PC-3 (cell line): ENCODE data around the gene SSC4D. TPM values are rescaled to one million over a fixed set of nuclear protein-coding genes. Genes with fewer than 3 reads are reported as not detected.

ENCODE experiments used
- ATAC-seq: fragments of 200-7000 bp; cut with Tn5 transposase; 2 replicates; pipeline ENCODE4 v1.9.1; 2020; ENCODE audit warnings: mild to moderate bottlenecking, moderate library complexity
- BruUV-seq: library from RNA; stranded (reverse); fragments of 400-500 nt; replicated peaks from 2 replicates; lab custom pipeline; 2021; lab: Mats Ljungman, UMichigan
- CTCF ChIA-PET: fragments of 300-600 bp; sonication (Branson Sonifier 250); formaldehyde crosslinking; loops from one replicate; lab custom pipeline; 2022; ENCODE audit warnings: antibody characterized with exemption; lab: Charles Lee
- POLR2A ChIA-PET: fragments of 300-600 bp; sonication (Branson Sonifier 250); formaldehyde crosslinking; loops from one replicate; lab custom pipeline; 2022; ENCODE audit warnings: antibody characterized with exemption; ENCODE audit not compliant: unreplicated experiment; lab: Charles Lee
- DNase-seq: peaks from one replicate; pipeline ENCODE4 v3.0.0-alpha.2; 2015
- H2AFZ ChIP-seq: fragments of 300-600 bp; sonication (generic); 2 replicates; pipeline ENCODE4 v1.6.0; 2016; ENCODE audit warnings: antibody characterized with exemption, low read length
- H3F3A ChIP-seq: fragments of 300-600 bp; sonication (generic); one replicate; pipeline ENCODE4 v1.6.0; 2017; ENCODE audit warnings: antibody characterized with exemption, low read length, control low read depth, mild to moderate bottlenecking; ENCODE audit not compliant: unreplicated experiment
- H3K27ac ChIP-seq: fragments of 300-600 bp; sonication (generic); 2 replicates; pipeline ENCODE4 v1.5.1; 2016; ENCODE audit warnings: mild to moderate bottlenecking, low read length
- H3K27me3 ChIP-seq: fragments of 300-600 bp; sonication (generic); 2 replicates; pipeline ENCODE4 v1.6.1; 2016; ENCODE audit warnings: low read length, mixed read lengths
- H3K36me3 ChIP-seq: fragments of 300-600 bp; sonication (generic); 2 replicates; pipeline ENCODE4 v1.6.1; 2016; ENCODE audit warnings: low read depth, mixed run types, low read length, mixed read lengths
- H3K4me1 ChIP-seq: fragments of 300-600 bp; sonication (generic); 2 replicates; pipeline ENCODE4 v1.5.1; 2016; ENCODE audit warnings: low read length; ENCODE audit not compliant: insufficient read depth
- H3K4me2 ChIP-seq: fragments of 300-600 bp; sonication (generic); 2 replicates; pipeline ENCODE4 v1.6.0; 2016; ENCODE audit warnings: low read length
- H3K4me3 ChIP-seq: fragments of 300-600 bp; sonication (generic); 2 replicates; pipeline ENCODE4 v1.5.1; 2016; ENCODE audit warnings: mild to moderate bottlenecking, low read length, mixed read lengths
- H3K79me2 ChIP-seq: fragments of 300-600 bp; sonication (generic); 2 replicates; pipeline ENCODE4 v1.6.1; 2017; ENCODE audit warnings: low read length, mixed read lengths
- H3K9ac ChIP-seq: fragments of 300-600 bp; sonication (generic); 2 replicates; pipeline ENCODE4 v1.6.0; 2016; ENCODE audit warnings: mild to moderate bottlenecking, low read length
- H3K9me2 ChIP-seq: fragments of 300-600 bp; sonication (generic); replicated peaks from 2 replicates; pipeline ENCODE4 v1.6.1; 2016; ENCODE audit warnings: mixed run types, low read length, mixed read lengths
- H3K9me3 ChIP-seq: fragments of 300-600 bp; sonication (generic); 2 replicates; pipeline ENCODE4 v1.6.1; 2016; ENCODE audit warnings: low read length, mixed read lengths
- H4K20me1 ChIP-seq: fragments of 300-600 bp; sonication (generic); 2 replicates; pipeline ENCODE4 v1.6.1; 2016; ENCODE audit warnings: low read length, mixed read lengths
- CTCF ChIP-seq: fragments of 300-600 bp; sonication (generic); conservative IDR thresholded peaks from 2 replicates; pipeline ENCODE4 v1.5.1; 2017; ENCODE audit warnings: antibody characterized with exemption, low read depth, mild to moderate bottlenecking, low read length
- EZH2 ChIP-seq: fragments of 300-600 bp; sonication (generic); IDR thresholded peaks from one replicate; pipeline ENCODE4 v1.6.1; 2017; ENCODE audit warnings: antibody characterized with exemption, mild to moderate bottlenecking, low read length; ENCODE audit not compliant: unreplicated experiment
- EZH2phosphoT487 ChIP-seq: fragments of 300-600 bp; sonication (generic); IDR thresholded peaks from 2 replicates; pipeline ENCODE4 v1.6.1; 2018; ENCODE audit warnings: mild to moderate bottlenecking, antibody characterized with exemption, low read length, borderline replicate concordance
- intact Hi-C: fragments of 100-400 bp; cut with micrococcal nuclease; formaldehyde crosslinking; loops from 2 replicates; pipeline ENCODE4 v1.9.0; 2023
- total RNA-seq: library from RNA; depleted of rRNA; stranded (reverse); fragments of >200 nt; gene quantifications from 2 replicates; pipeline ENCODE4 v1.2.3, GENCODE V29; 2014

SSC4D gene
- total RNA-seq, 1 experiment from 2014 or later: 1.3 TPM

DNA sequence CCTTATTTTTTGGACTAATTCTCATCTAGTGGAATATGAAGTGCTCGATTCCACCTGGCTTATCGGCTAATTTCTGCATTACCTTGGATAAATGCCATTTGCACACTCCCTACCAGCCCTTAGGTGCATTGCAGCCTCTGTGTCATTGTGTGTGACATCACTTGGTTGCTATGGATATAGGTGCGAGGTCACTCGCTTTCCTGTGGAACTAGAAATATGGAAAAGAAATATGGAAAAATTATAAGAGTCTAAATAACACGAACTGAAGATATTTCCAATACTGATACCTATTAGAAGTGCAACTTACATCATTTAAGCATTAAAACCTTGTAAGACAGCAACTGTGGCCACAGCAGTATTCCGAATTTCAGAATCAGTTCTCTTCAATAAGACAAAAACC is 52.7 kb downstream of the SSC4D start:
- 0 out of 2 replicates have a peak overlapping the region, but pooled peaks have one; percentile 5 for H3K27ac ChIP-seq
- intact Hi-C loops: no loop called here
- DNase-seq (peak; percentile 75), ATAC-seq (peak; percentile 7; the same call in 1 of the 2 replicates)
- CTCF ChIA-PET: no interaction called here
- H3K9me2 ChIP-seq: no peaks in the 10 kb centered on the region
- no peaks in the 10 kb centered on the region for H3F3A ChIP-seq
- BruUV-seq: no TSS peak
- no peaks in the 10 kb centered on the region for H3K9me3 ChIP-seq
- POLR2A ChIA-PET: no interaction called here
- peaks cover 65% of the 10 kb centered on the region for H4K20me1 ChIP-seq
- peak overlapping the region; percentile 95 for H3K4me3 ChIP-seq
- peak overlapping the region; percentile 89 for H3K4me2 ChIP-seq
- H2AFZ ChIP-seq: no peak overlapping the region
- H3K27me3 ChIP-seq: no peaks in the 10 kb centered on the region
- peaks cover 70% of the 10 kb centered on the region for H3K79me2 ChIP-seq
- TF ChIP-seq EZH2phosphoT487 (no peak), EZH2 (no peak), CTCF (no peak)
- peaks cover 24% of the 10 kb centered on the region for H3K4me1 ChIP-seq
- H3K9ac ChIP-seq: peak overlapping the region; percentile 95
- peaks cover 43% of the 10 kb centered on the region for H3K36me3 ChIP-seq

- H3F3A ChIP-seq: no peaks in the 10 kb centered on the region
- ATAC-seq (no peak), DNase-seq (peak; percentile 27)
- POLR2A ChIA-PET: no interaction called here
- peak overlapping the region; percentile 89 for H3K4me2 ChIP-seq
- peaks cover 72% of the 10 kb centered on the region for H4K20me1 ChIP-seq
- no peak overlapping the region for H3K9ac ChIP-seq
- no peaks in the 10 kb centered on the region for H3K27me3 ChIP-seq
- H3K4me1 ChIP-seq: peaks cover 24% of the 10 kb centered on the region
- CTCF ChIA-PET: no interaction called here
- intact Hi-C loops: no loop called here
- H3K36me3 ChIP-seq: peaks cover 46% of the 10 kb centered on the region
- H3K9me3 ChIP-seq: no peaks in the 10 kb centered on the region
- TF ChIP-seq EZH2phosphoT487 (no peak), EZH2 (no peak), CTCF (no peak)
- no peak overlapping the region for H2AFZ ChIP-seq
- BruUV-seq: no TSS peak
- no peaks in the 10 kb centered on the region for H3K9me2 ChIP-seq
- peaks cover 77% of the 10 kb centered on the region for H3K79me2 ChIP-seq
- peak overlapping the region; percentile 95 for H3K4me3 ChIP-seq
- H3K27ac ChIP-seq: no peak overlapping the region
These were observed 53.4 kb downstream of the SSC4D start for GRCh38 chr7:76356115-76356514.

- no peak overlapping the region for H3K9ac ChIP-seq
- TF ChIP-seq EZH2 (no peak), CTCF (no peak), EZH2phosphoT487 (no peak)
- H3K27me3 ChIP-seq: no peaks in the 10 kb centered on the region
- peak overlapping the region; percentile 89 for H3K4me2 ChIP-seq
- peaks cover 86% of the 10 kb centered on the region for H3K79me2 ChIP-seq
- 0 out of 2 replicates have a peak overlapping the region, but pooled peaks have one; percentile 95 for H3K4me3 ChIP-seq
- peaks cover 55% of the 10 kb centered on the region for H3K36me3 ChIP-seq
- ChIA-PET POLR2A (interaction anchor here (0.6 kb wide), 1 partner anchor 162 kb away, joined by 3 read pairs; no protein-coding TSS in a partner anchor), CTCF (no interaction called here)
- DNase-seq (no peak), ATAC-seq (no peak)
- no peak overlapping the region for H2AFZ ChIP-seq
- no peaks in the 10 kb centered on the region for H3K9me3 ChIP-seq
- H4K20me1 ChIP-seq: peaks cover 81% of the 10 kb centered on the region
- intact Hi-C loops: no loop called here
- H3K4me1 ChIP-seq: peaks cover 23% of the 10 kb centered on the region
- H3K27ac ChIP-seq: no peak overlapping the region
- no TSS peak for BruUV-seq
- H3K9me2 ChIP-seq: no peaks in the 10 kb centered on the region
- no peaks in the 10 kb centered on the region for H3F3A ChIP-seq
These were observed 54.3 kb downstream of the SSC4D start for GRCh38 chr7:76354981-76355730.
